Measurements from ENCODE around the gene SYT5. TPM values are rescaled to one million over a fixed set of nuclear protein-coding genes. Genes with fewer than 3 reads are reported as not detected.
"Not testable (repeated sequence)": the region's sequence is repeated elsewhere in the genome, so short reads cannot be mapped to it uniquely, and the experiment has no call there.

Gene SYT5
- total and polyA plus RNA-seq, 9 donors, result 0.08 to 2.3 (median 0.46) TPM; not detected in 5

DNA sequence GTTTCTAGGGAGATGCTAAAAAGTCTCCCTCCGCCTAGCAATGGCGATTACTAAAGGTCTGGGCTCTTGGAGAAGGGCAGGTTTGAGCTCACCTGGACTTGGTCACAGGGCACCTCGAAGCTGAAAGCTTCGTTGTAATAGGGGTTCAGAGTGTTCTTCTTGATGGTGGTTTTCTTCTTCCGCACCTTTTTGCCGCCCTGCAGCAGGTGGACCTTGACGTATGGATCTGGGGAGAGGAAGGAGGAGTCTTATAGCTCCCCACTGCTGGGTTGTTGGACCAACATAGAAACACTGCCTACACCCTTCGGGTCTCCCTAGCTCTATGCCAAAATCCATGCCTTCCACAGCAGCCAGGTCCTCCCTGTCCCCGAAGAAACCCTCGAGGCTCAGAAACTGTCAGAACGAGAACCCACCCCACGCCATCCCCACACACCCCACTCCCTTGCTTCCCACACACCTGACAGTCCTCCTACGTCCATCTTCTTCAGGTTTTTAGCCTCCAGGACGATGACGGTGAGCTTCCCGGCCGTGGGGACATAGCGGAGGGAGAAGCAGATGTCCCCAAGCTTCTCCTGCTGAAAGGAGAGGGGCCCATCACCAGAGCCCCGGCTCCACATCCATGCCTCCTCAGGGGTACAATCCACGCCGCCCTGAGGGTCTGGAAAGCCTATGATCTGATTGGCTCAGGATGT is 5.5 kb downstream of the SYT5 start:
- Histone ChIP-seq H3K27ac (no peak overlapping the region), H3K4me1 (ENCODE audit: insufficient read depth) (peaks cover 7% of the 10 kb centered on the region), H3K4me3 (no peak overlapping the region), H3K9me3 (no peaks in the 10 kb centered on the region), H3K36me3 (no peaks in the 10 kb centered on the region), H3K27me3 (peaks cover 5% of the 10 kb centered on the region)
- TF ChIP-seq, protein P1, sequence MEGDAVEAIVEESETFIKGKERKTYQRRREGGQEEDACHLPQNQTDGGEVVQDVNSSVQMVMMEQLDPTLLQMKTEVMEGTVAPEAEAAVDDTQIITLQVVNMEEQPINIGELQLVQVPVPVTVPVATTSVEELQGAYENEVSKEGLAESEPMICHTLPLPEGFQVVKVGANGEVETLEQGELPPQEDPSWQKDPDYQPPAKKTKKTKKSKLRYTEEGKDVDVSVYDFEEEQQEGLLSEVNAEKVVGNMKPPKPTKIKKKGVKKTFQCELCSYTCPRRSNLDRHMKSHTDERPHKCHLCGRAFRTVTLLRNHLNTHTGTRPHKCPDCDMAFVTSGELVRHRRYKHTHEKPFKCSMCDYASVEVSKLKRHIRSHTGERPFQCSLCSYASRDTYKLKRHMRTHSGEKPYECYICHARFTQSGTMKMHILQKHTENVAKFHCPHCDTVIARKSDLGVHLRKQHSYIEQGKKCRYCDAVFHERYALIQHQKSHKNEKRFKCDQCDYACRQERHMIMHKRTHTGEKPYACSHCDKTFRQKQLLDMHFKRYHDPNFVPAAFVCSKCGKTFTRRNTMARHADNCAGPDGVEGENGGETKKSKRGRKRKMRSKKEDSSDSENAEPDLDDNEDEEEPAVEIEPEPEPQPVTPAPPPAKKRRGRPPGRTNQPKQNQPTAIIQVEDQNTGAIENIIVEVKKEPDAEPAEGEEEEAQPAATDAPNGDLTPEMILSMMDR (IDR thresholded peaks at IDR 0.05), result no peak
- TF ChIP-seq POLR2A (IDR thresholded peaks at IDR 0.05) (no peak), EP300 (IDR thresholded peaks at IDR 0.05) (no peak)
- intact Hi-C loops (cut with DNase I), result no loop called here
- no peak for DNase-seq
- 40 to 58% (median 48%) methylated on average over 21 of the region's 21 CpGs for WGBS, 3 donors

DNA sequence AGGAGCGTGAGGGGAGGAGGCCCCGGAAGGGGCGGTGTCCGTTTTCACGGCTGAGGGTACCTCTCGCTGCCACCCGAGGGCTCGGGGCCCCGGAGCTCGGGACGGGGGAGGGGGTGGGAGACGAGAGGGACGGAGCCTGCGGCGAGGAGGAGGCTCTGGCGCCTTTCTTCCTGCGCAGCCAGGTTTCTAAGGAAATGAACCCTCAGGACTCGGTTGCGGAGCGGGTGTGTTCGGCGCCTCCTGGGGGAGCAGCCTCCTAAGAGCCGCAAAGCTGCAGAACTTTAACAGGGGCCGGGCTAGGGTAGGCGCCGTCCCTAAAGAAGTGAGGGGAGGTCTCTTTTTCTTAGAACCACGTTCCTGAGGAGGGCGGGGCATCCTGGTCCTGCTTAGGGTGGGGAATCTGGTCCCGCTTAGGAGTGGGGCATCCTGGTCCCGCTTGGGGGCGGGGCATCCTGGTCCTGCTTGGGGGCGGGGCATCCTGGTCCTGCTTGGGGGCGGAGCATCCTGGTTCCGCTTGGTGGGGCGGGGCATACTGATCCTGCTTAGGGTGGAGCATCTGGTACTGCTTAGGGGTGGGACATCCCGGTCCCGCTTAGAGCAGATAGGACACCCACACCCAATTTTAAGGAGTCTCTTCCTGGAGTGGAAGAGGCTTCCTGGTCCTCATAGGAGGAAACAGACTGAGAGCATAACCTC is 6.2 kb downstream of the SYT5 start:
- 0 to 1% (median 1%) methylated on average over 32 to 37 of the region's 37 CpGs for WGBS, 3 donors
- Histone ChIP-seq H3K27ac (no peak overlapping the region), H3K4me1 (ENCODE audit: insufficient read depth) (peaks cover 3% of the 10 kb centered on the region), H3K4me3 (peak overlapping the region; percentile 20), H3K9me3 (no peaks in the 10 kb centered on the region), H3K27me3 (peaks cover 2% of the 10 kb centered on the region), H3K36me3 (no peaks in the 10 kb centered on the region)
- TF ChIP-seq, protein P1 (IDR thresholded peaks at IDR 0.05), result no peak
- TF ChIP-seq EP300 (IDR thresholded peaks at IDR 0.05) (no peak), POLR2A (IDR thresholded peaks at IDR 0.05) (no peak)
- intact Hi-C loops (cut with DNase I), result no loop called here
- peak in 2 of 5 donors; percentile 51 to 54 for DNase-seq

DNA sequence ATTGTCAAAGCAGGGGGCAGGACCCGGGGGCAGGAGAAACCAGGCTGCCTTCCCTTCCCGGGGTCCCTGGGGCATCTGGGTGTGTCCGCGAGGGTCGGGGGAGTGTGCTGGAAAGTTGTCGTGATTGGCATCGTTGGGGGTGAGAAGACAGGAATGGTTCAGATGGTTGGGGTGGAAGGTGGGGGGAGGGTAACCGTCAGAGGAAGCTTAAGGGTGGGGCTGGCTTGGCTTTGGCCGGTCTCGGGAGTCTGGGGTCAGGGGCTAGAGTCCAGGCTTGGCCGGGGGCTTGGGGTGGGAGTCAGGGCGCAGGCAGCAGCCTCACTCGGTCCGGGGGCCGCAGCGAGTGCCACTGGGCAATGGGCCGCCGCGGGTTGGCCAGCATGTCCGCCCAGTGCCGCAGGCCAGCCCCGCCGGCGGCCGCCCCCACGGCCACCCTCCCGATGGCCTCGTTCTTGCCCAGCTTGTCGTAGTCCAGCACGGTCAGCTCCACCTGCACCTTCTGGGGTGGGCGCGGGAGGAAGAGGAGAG is 6.8 kb downstream of the SYT5 start:
- Histone ChIP-seq H3K27ac (no peak overlapping the region), H3K4me1 (ENCODE audit: insufficient read depth) (peaks cover 1% of the 10 kb centered on the region), H3K27me3 (peaks cover 2% of the 10 kb centered on the region), H3K4me3 (peak overlapping the region; percentile 20), H3K36me3 (no peaks in the 10 kb centered on the region), H3K9me3 (no peaks in the 10 kb centered on the region)
- TF ChIP-seq, protein P1 (IDR thresholded peaks at IDR 0.05), result no peak
- no peak for TF ChIP-seq EP300 (IDR thresholded peaks at IDR 0.05)
- no peak for TF ChIP-seq POLR2A (IDR thresholded peaks at IDR 0.05)
- WGBS, 3 donors, result 1 to 2% (median 2%) methylated on average over 22 to 32 of the region's 32 CpGs
- intact Hi-C loops (cut with DNase I), result no loop called here
- DNase-seq, result no peak

DNA sequence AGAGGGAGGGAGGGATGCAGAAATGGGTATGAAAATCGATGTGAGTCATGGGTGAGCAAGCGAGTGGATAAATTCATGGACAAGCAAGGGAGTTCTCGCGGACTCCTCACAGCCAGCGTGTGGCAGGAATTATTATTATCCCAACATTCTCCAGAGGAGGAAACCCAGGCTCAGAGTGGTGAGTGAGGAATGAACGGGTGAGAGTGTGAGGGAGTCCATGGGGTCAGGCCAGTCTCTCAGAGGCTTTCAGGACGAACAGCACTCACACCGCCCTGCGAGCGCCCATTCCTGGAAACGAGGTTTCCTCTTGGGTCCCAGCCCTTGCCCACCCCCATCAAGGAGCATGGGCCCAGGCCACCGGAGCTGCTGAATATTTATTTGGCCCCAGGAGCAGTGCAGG is 7.3 kb downstream of the SYT5 start:
- no peak overlapping the region for H3K4me3 ChIP-seq
- H3K36me3 ChIP-seq, result no peaks in the 10 kb centered on the region
- 6 to 17% (median 12%) methylated on average over 12 of the region's 12 CpGs for WGBS, 3 donors
- peaks cover 2% of the 10 kb centered on the region for H3K27me3 ChIP-seq
- H3K27ac ChIP-seq, result no peak overlapping the region
- TF ChIP-seq POLR2A (IDR thresholded peaks at IDR 0.05), result no peak
- no peak for TF ChIP-seq EP300 (IDR thresholded peaks at IDR 0.05)
- TF ChIP-seq, protein P1 (IDR thresholded peaks at IDR 0.05), result no peak
- peaks cover 1% of the 10 kb centered on the region for H3K4me1 ChIP-seq (ENCODE audit: insufficient read depth)
- intact Hi-C loops (cut with DNase I), result no loop called here
- H3K9me3 ChIP-seq, result no peaks in the 10 kb centered on the region
- no peak for DNase-seq

- H3K27ac ChIP-seq; H3K36me3 ChIP-seq; DNase-seq; intact Hi-C loops (cut with DNase I); H3K4me3 ChIP-seq; H3K4me1 ChIP-seq (ENCODE audit: insufficient read depth); H3K27me3 ChIP-seq; H3K9me3 ChIP-seq: not testable (repeated sequence)
- WGBS, 3 donors, result 37 to 61% (median 58%) methylated on average over 9 of the region's 9 CpGs
Measured at GRCh38 chr19:55172318-55172717, 7.8 kb downstream of the SYT5 start.
